HCT116 (cell line): Measurements from ENCODE around the gene CELA3A.

Experiments
- POLR2A ChIP-seq: IDR thresholded peaks from 2 replicates; pipeline ENCODE4 v1.7.0; 2011; ENCODE audit warnings: borderline replicate concordance; ENCODE audit not compliant: insufficient read depth, insufficient read length; ENCODE audit errors: extremely low read depth
- POLR2AphosphoS5 ChIP-seq: IDR thresholded peaks from 2 replicates; pipeline ENCODE4 v1.6.1; 2011; ENCODE audit warnings: mild to moderate bottlenecking, low read depth, low read length, moderate library complexity
- TF ChIP-seq, protein P1 (sequence below), 3 experiments: fragments of 200-600 bp in 1 of 3; sonication (generic) in 1 of 3; IDR thresholded peaks in 2 of 3; conservative IDR thresholded peaks in 1 of 3; 2 replicates each; pipeline ENCODE4 v1.5.1; 2012 to 2017; ENCODE audit warnings: low read depth in 2 of 3, low read length in 2 of 3, antibody characterized with exemption in 1 of 3, borderline replicate concordance in 1 of 3, control low read depth in 1 of 3, mild to moderate bottlenecking in 1 of 3, mixed read lengths in 1 of 3, mixed run types in 1 of 3, moderate library complexity in 1 of 3; ENCODE audit not compliant: insufficient read depth in 1 of 3

DNA sequence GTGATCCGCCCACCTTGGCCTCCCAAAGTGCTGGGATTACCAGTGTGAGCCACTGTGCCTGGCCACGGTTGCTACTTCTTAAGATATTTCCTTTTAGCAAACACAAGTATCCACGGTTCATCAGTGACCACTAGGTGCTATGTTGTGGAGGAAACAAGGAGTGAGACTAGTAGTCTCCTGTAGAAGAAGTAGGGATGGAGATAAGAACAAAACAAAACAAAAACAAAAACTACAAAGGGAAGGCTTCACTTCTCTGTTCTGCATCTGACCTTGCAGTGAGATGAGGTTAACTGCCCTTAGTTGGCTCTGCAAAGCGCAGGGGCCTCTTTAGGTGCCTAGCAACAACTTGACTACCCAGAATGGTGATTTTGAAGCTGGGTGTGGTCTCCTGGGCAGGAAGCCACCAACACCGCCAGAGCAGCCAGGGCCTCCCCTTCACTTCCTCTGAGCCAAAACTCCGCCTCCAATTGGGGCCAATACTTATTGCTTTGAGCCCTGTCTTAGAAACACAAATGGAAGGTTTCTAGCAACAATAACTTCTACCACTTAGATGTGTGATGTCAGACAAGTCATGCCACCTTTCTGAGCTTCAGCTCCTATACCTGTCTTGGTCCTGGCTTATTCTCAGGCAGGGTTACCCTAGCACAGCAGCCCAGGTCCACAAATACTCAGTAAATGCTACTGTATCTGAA is 38.3 kb downstream of the CELA3A start:
- TF ChIP-seq, protein P1, sequence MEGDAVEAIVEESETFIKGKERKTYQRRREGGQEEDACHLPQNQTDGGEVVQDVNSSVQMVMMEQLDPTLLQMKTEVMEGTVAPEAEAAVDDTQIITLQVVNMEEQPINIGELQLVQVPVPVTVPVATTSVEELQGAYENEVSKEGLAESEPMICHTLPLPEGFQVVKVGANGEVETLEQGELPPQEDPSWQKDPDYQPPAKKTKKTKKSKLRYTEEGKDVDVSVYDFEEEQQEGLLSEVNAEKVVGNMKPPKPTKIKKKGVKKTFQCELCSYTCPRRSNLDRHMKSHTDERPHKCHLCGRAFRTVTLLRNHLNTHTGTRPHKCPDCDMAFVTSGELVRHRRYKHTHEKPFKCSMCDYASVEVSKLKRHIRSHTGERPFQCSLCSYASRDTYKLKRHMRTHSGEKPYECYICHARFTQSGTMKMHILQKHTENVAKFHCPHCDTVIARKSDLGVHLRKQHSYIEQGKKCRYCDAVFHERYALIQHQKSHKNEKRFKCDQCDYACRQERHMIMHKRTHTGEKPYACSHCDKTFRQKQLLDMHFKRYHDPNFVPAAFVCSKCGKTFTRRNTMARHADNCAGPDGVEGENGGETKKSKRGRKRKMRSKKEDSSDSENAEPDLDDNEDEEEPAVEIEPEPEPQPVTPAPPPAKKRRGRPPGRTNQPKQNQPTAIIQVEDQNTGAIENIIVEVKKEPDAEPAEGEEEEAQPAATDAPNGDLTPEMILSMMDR (IDR thresholded peaks at IDR 0.05 in 2 of 3, conservative IDR thresholded peaks at IDR 0.05 in 1 of 3; ENCODE audit: borderline replicate concordance in 1 of 3, insufficient read depth in 1 of 3, low read depth in 2 of 3, low read length in 2 of 3): no peak; a peak in 1 of 6 replicates
- TF ChIP-seq POLR2A: no peak
- no peak for TF ChIP-seq POLR2AphosphoS5
